Activated CD8-positive, alpha-beta T cell treated with anti-CD3 and anti-CD28 coated beads for 36 hours (primary cell): ENCODE measurements around the gene TPRG1. TPM values are rescaled to one million over a fixed set of nuclear protein-coding genes. Genes with fewer than 3 reads are reported as not detected.

Experiments used
- ATAC-seq: fragments of 200-7000 bp; cut with Tn5 transposase; one replicate; pipeline ENCODE4 v1.10.0; 2021; ENCODE audit warnings: mild to moderate bottlenecking, moderate library complexity
- CTCF ChIA-PET: fragments of 350-600 bp; sonication (Branson Sonifier 250); formaldehyde crosslinking; loops from one replicate; lab custom pipeline; 2021; ENCODE audit warnings: antibody characterized with exemption; lab: Charles Lee
- POLR2A ChIA-PET: fragments of 350-600 bp; sonication (Branson Sonifier 250); formaldehyde crosslinking; loops from one replicate; lab custom pipeline; 2021; ENCODE audit warnings: antibody characterized with exemption; lab: Charles Lee
- DNase-seq: peaks from one replicate; pipeline ENCODE4 v3.0.0-alpha.2; 2020
- H3K27ac Mint-ChIP-seq: one replicate; pipeline ENCODE4 v1.8.0; 2021; ENCODE audit warnings: mild to moderate bottlenecking, mixed read lengths
- H3K27me3 Mint-ChIP-seq: one replicate; pipeline ENCODE4 v1.8.0; 2021; ENCODE audit warnings: mixed read lengths
- H3K36me3 Mint-ChIP-seq: one replicate; pipeline ENCODE4 v1.8.0; 2021; ENCODE audit warnings: low read depth, mixed read lengths
- H3K4me1 Mint-ChIP-seq: one replicate; pipeline ENCODE4 v1.8.0; 2021; ENCODE audit warnings: low read depth, mixed read lengths
- H3K4me3 Mint-ChIP-seq: one replicate; pipeline ENCODE4 v1.8.0; 2021; ENCODE audit warnings: mild to moderate bottlenecking, moderate library complexity, mixed read lengths
- H3K9me3 Mint-ChIP-seq: one replicate; pipeline ENCODE4 v1.8.0; 2021; ENCODE audit warnings: mixed read lengths
- CTCF ChIP-seq: fragments of 200-600 bp; IDR thresholded peaks from one replicate; pipeline ENCODE4 v1.8.0; 2022; ENCODE audit warnings: antibody characterized with exemption, mild to moderate bottlenecking
- intact Hi-C: fragments of 100-400 bp; cut with micrococcal nuclease; formaldehyde crosslinking; loops from one replicate; pipeline ENCODE4 v1.10.0; 2022
- total RNA-seq, 2 experiments: library from RNA; stranded (reverse); gene quantifications; one replicate each; pipeline ENCODE4 v1.2.3, GENCODE V29; 2021

TPRG1 gene
- total RNA-seq, 2 experiments from 2014 or later, result 2.5 to 3.0 TPM

- ATAC-seq, result no peak
- CTCF ChIA-PET, result interaction anchor here (1.3 to 1.4 kb wide), 2 partner anchors 19 to 38 kb away, joined by 3 to 5 read pairs; no protein-coding TSS in a partner anchor
Observed at GRCh38 chr3:189195302-189195701, 23.5 kb downstream of the TPRG1 start.

GRCh38 chr3:189202106-189202505 is 30.3 kb downstream of the TPRG1 start:
- Mint-ChIP-seq H3K36me3 (no peaks in the 10 kb centered on the region), H3K4me1 (no peaks in the 10 kb centered on the region), H3K9me3 (no peaks in the 10 kb centered on the region), H3K27me3 (no peaks in the 10 kb centered on the region), H3K4me3 (no peak overlapping the region), H3K27ac (no peak overlapping the region)
- no peak for DNase-seq
- ChIA-PET POLR2A (no interaction called here), CTCF (no interaction called here)
- no peak for ATAC-seq
- TF ChIP-seq CTCF, result no peak
- intact Hi-C loops, result no loop called here

More at GRCh38 chr3:189195302-189195701, 23.5 kb downstream of the TPRG1 start:
- intact Hi-C loops, result no loop called here
- Mint-ChIP-seq H3K4me1 (no peaks in the 10 kb centered on the region), H3K27ac (no peak overlapping the region), H3K36me3 (no peaks in the 10 kb centered on the region), H3K4me3 (no peak overlapping the region), H3K27me3 (no peaks in the 10 kb centered on the region), H3K9me3 (peaks cover 32% of the 10 kb centered on the region)
- TF ChIP-seq CTCF, result no peak
- peak; percentile 15 for DNase-seq
- POLR2A ChIA-PET, result no interaction called here

GRCh38 chr3:189202583-189202982 is 30.8 kb downstream of the TPRG1 start:
- CTCF ChIA-PET, result interaction anchor here (0.7 kb wide), 1 partner anchor 48 kb away, joined by 3 read pairs; no protein-coding TSS in a partner anchor

GRCh38 chr3:189204167-189204866 is 32.5 kb downstream of the TPRG1 start:
- no peak for ATAC-seq
- TF ChIP-seq CTCF, result no peak

More at GRCh38 chr3:189202583-189202982, 30.8 kb downstream of the TPRG1 start:
- Mint-ChIP-seq H3K4me3 (no peak overlapping the region), H3K9me3 (no peaks in the 10 kb centered on the region), H3K27me3 (no peaks in the 10 kb centered on the region), H3K27ac (no peak overlapping the region), H3K4me1 (no peaks in the 10 kb centered on the region), H3K36me3 (no peaks in the 10 kb centered on the region)
- intact Hi-C loops, result no loop called here
- POLR2A ChIA-PET, result interaction anchor here (0.6 kb wide), 1 partner anchor 236 kb away, joined by 4 read pairs; no protein-coding TSS in a partner anchor
- DNase-seq (no peak), ATAC-seq (no peak)
- TF ChIP-seq CTCF, result no peak

GRCh38 chr3:189204937-189205336 is 33.2 kb downstream of the TPRG1 start:
- H3K27ac Mint-ChIP-seq, result no peak overlapping the region
- TF ChIP-seq CTCF, result no peak
- ATAC-seq (no peak), DNase-seq (no peak)
- H3K27me3 Mint-ChIP-seq, result no peaks in the 10 kb centered on the region
- intact Hi-C loops, result no loop called here
- no peaks in the 10 kb centered on the region for H3K36me3 Mint-ChIP-seq
- POLR2A ChIA-PET, result no interaction called here
- no peak overlapping the region for H3K4me3 Mint-ChIP-seq
- CTCF ChIA-PET, result interaction anchor here (1.1 to 1.2 kb wide), 3 partner anchors 11 to 72 kb away, joined by 3 to 4 read pairs (median 3); no protein-coding TSS in a partner anchor
- no peaks in the 10 kb centered on the region for H3K4me1 Mint-ChIP-seq
- H3K9me3 Mint-ChIP-seq, result no peaks in the 10 kb centered on the region

More at GRCh38 chr3:189204167-189204866, 32.5 kb downstream of the TPRG1 start:
- POLR2A ChIA-PET, result no interaction called here
- intact Hi-C loops, result no loop called here
- H3K4me1 Mint-ChIP-seq, result no peaks in the 10 kb centered on the region
- no peak for DNase-seq
- no peak overlapping the region for H3K27ac Mint-ChIP-seq
- no peaks in the 10 kb centered on the region for H3K27me3 Mint-ChIP-seq
- H3K36me3 Mint-ChIP-seq, result no peaks in the 10 kb centered on the region
- no peak overlapping the region for H3K4me3 Mint-ChIP-seq
- H3K9me3 Mint-ChIP-seq, result no peaks in the 10 kb centered on the region
- CTCF ChIA-PET, result interaction anchor here (1.1 to 1.2 kb wide), 2 partner anchors 28 to 73 kb away, joined by 3 to 4 read pairs; no protein-coding TSS in a partner anchor
